K562 (cell line): ENCODE measurements around the gene MSL3. TPM values are rescaled to one million over a fixed set of nuclear protein-coding genes. Genes with fewer than 3 reads are reported as not detected.

Experiments used
- ESRRB ChIP-seq: fragments of 250-450 bp; sonication (Bioruptor Pico); IDR thresholded peaks from 2 replicates; pipeline ENCODE4 v1.5.0; 2020; ENCODE audit warnings: mild to moderate bottlenecking, moderate library complexity, borderline replicate concordance
- HIVEP1 ChIP-seq: fragments of 250-450 bp; sonication (Bioruptor Pico); IDR thresholded peaks from 2 replicates; pipeline ENCODE4 v1.4.0; 2020; ENCODE audit warnings: mild to moderate bottlenecking
- IRF9 ChIP-seq: fragments of 450-650 bp; IDR thresholded peaks from 2 replicates; pipeline ENCODE4 v1.6.1; 2016; ENCODE audit warnings: missing biosample characterization, missing genetic modification characterization
- KAT7 ChIP-seq: sonication (generic); formaldehyde crosslinking; IDR thresholded peaks from 2 replicates; pipeline ENCODE4 v1.8.0; 2022; ENCODE audit warnings: missing genetic modification reagents, mild to moderate bottlenecking, borderline replicate concordance
- MXI1 ChIP-seq: IDR thresholded peaks from 2 replicates; pipeline ENCODE4 v1.6.1; 2011; ENCODE audit warnings: low read depth, mild to moderate bottlenecking, improper control_type of control experiment, low read length
- NONO ChIP-seq, 2 experiments: fragments of 200-400 bp in 1 of 2; fragments of 450-650 bp in 1 of 2; formaldehyde crosslinking in 1 of 2; IDR thresholded peaks; 2 replicates each; pipeline ENCODE4 v1.6.1; 2017; ENCODE audit warnings: low read depth in 2 of 2, mild to moderate bottlenecking in 2 of 2, moderate library complexity in 2 of 2, low read length in 1 of 2
- POLR2AphosphoS5 ChIP-seq: IDR thresholded peaks from 2 replicates; pipeline ENCODE4 v1.6.1; 2011; ENCODE audit warnings: mild to moderate bottlenecking, low read depth, low read length, moderate library complexity; ENCODE audit not compliant: control insufficient read depth, insufficient read depth
- RNF219 ChIP-seq: fragments of 250-450 bp; sonication (Bioruptor Pico); IDR thresholded peaks from 2 replicates; pipeline ENCODE4 v1.5.0; 2022; ENCODE audit warnings: mild to moderate bottlenecking
- SRSF1 ChIP-seq: fragments of 200-400 bp; formaldehyde crosslinking; IDR thresholded peaks from 2 replicates; pipeline ENCODE4 v1.6.1; 2017; ENCODE audit warnings: mild to moderate bottlenecking, low read depth, low read length, moderate library complexity
- TEAD4 ChIP-seq, 2 experiments: sonication (generic) in 1 of 2; formaldehyde crosslinking in 1 of 2; IDR thresholded peaks; 2 replicates each; pipeline versions ENCODE4 v1.6.1 to v1.8.0; 2012 to 2022; ENCODE audit warnings: borderline replicate concordance in 1 of 2, inconsistent platforms in 1 of 2, low read length in 1 of 2, mild to moderate bottlenecking in 1 of 2, missing genetic modification reagents in 1 of 2
- THAP12 ChIP-seq: fragments of 250-450 bp; sonication (Bioruptor Pico); IDR thresholded peaks from 2 replicates; pipeline ENCODE4 v1.9.0; 2021; ENCODE audit warnings: mild to moderate bottlenecking, inconsistent platforms
- VEZF1 ChIP-seq: fragments of 200-800 bp; sonication (Bioruptor generic); IDR thresholded peaks from 2 replicates; pipeline ENCODE4 v1.6.1; 2017; ENCODE audit warnings: missing genetic modification characterization, missing compliant biosample characterization
- ZNF232 ChIP-seq: sonication (generic); formaldehyde crosslinking; IDR thresholded peaks from 2 replicates; pipeline ENCODE4 v1.8.0; 2022; ENCODE audit warnings: mild to moderate bottlenecking, missing genetic modification reagents
- ZNF274 ChIP-seq: IDR thresholded peaks from 2 replicates; pipeline ENCODE4 v1.6.1; 2011; ENCODE audit warnings: low read depth, mild to moderate bottlenecking, low read length, moderate library complexity, borderline replicate concordance
- ZNF316 ChIP-seq: fragments of 450-650 bp; IDR thresholded peaks from 2 replicates; pipeline ENCODE4 v1.6.1; 2016
- ZNF76 ChIP-seq: fragments of 250-450 bp; sonication (Bioruptor Pico); IDR thresholded peaks from 2 replicates; pipeline ENCODE4 v1.4.0; 2020; ENCODE audit warnings: mild to moderate bottlenecking, moderate library complexity, borderline replicate concordance
- ZNF785 ChIP-seq: fragments of 250-450 bp; sonication (Bioruptor Pico); IDR thresholded peaks from 2 replicates; pipeline ENCODE4 v1.4.0; 2020; ENCODE audit warnings: mild to moderate bottlenecking
- polyA plus RNA-seq, 8 experiments: library from polyadenylated mRNA; depleted of rRNA in 4 of 8; stranded (reverse) in 5 of 8; unstranded in 3 of 8; fragments of >200 nt; fragmentation: Nextera tagmentation in 2 of 8; fragmentation: Illumina TruSeq in 1 of 8; extraction: Ambion mirVana in 2 of 8; extraction: Trizol in 1 of 8; gene quantifications; 2 replicates each; pipeline versions ENCODE4 v1.2.1 to v1.2.3, GENCODE V29; 2011 to 2014; ENCODE audit warnings: inconsistent platforms in 1 of 8, missing spikeins in 1 of 8
- total RNA-seq, 7 experiments: library from RNA; depleted of rRNA in 6 of 7; stranded (reverse); fragments of >200 nt in 6 of 7; fragmentation: Illumina TruSeq in 2 of 7; extraction: Trizol in 2 of 7; gene quantifications; 2 replicates each; pipeline versions ENCODE4 v1.2.1 to v1.2.3, GENCODE V29; 2011 to 2021; ENCODE audit warnings: low replicate concordance in 1 of 7
- TF ChIP-seq, protein P1 (sequence below): fragments of 450-650 bp; formaldehyde crosslinking; IDR thresholded peaks from 2 replicates; pipeline ENCODE4 v1.4.0; 2020; ENCODE audit warnings: mild to moderate bottlenecking, moderate library complexity

MSL3 gene
- total and polyA plus RNA-seq, 9 of the 15 experiments (the other 6 are each of a cell fraction or from before 2014, with no cell fraction given) = 21.3 to 39.9 (median 27.1) TPM

- TF ChIP-seq IRF9 (no peak), ZNF316 (no peak), HIVEP1 (CRISPR knock-in tag) (no peak), SRSF1 (no peak), KAT7 (CRISPR knock-in tag) (no peak), MXI1 (no peak), ZNF785 (CRISPR knock-in tag) (no peak), NONO (IDR thresholded peaks at IDR 0.05; ENCODE audit: low read depth in 2 of 2, low read length in 1 of 2) (peak; percentile 77 to 78; a peak in 3 of 4 replicates), TEAD4 (IDR thresholded peaks at IDR 0.05; ENCODE audit: low read length) (no peak), TEAD4 (CRISPR knock-in tag; IDR thresholded peaks at IDR 0.05; ENCODE audit: borderline replicate concordance) (no peak), ZNF232 (CRISPR knock-in tag) (no peak), ZNF76 (CRISPR knock-in tag) (no peak), THAP12 (no peak), ESRRB (CRISPR knock-in tag) (no peak), ZNF274 (no peak), POLR2AphosphoS5 (0 out of 2 replicates have a peak, but pooled peaks have one; percentile 11), VEZF1 (CRISPR knock-in tag) (peak; percentile 97), RNF219 (CRISPR knock-in tag) (no peak)
- TF ChIP-seq, protein P1, sequence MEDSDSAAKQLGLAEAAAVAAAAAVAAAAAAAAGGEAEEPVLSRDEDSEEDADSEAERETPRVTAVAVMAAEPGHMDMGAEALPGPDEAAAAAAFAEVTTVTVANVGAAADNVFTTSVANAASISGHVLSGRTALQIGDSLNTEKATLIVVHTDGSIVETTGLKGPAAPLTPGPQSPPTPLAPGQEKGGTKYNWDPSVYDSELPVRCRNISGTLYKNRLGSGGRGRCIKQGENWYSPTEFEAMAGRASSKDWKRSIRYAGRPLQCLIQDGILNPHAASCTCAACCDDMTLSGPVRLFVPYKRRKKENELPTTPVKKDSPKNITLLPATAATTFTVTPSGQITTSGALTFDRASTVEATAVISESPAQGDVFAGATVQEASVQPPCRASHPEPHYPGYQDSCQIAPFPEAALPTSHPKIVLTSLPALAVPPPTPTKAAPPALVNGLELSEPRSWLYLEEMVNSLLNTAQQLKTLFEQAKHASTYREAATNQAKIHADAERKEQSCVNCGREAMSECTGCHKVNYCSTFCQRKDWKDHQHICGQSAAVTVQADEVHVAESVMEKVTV = no peak
Measured at GRCh38 chrX:11757719-11758399, at the start of gene MSL3 (continued).
